ENCODE data around the gene HYAL2. TPM values are rescaled to one million over a fixed set of nuclear protein-coding genes. Genes with fewer than 3 reads are reported as not detected.

Gene HYAL2
- polyA plus RNA-seq, 2 of the 4 experiments (the other 2 are of a cell fraction) = 24.5 to 31.0 TPM

DNA sequence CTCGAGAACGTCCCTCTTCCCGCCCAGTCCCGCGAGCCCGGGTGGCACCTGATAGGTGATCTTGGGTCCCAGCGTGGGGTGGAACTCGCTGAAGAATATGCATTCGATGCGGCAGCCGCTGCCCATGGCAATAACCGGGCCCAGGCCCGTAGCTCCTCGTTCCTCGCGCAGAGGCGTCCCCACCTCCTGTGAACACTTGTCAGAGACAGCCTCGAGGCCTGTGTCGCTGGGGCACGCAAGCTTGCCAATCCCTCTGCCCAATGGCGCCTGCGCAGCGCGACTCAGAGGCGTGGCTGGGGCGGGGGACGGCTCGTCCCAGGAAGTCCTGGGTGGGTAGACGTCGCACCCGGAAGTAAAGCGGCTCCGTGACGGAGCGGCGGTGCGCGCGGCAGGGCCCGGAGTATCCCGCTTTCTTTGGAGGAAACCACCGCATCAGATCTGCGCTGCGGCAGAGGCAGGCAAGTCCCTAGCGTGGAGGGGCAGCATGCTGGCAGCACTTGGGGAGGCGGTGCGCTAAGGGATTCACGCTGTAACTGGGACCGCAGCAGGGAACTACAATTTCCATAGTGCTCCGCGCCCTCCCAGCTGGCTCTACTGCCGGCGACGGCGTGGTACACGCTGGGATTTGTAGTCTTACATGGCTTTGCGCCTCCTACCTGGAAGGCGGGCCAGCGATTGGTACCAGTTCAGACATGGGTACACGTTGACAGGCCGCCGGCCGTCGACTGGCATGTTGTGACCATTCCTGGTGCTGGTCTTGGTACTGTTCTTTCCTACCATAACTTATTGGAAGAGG lies 28.2 kb upstream of the HYAL2 start, which contains the start of the genes CYB561D2 and NPRL2 (continued):
- TF ChIP-seq, protein P1, sequence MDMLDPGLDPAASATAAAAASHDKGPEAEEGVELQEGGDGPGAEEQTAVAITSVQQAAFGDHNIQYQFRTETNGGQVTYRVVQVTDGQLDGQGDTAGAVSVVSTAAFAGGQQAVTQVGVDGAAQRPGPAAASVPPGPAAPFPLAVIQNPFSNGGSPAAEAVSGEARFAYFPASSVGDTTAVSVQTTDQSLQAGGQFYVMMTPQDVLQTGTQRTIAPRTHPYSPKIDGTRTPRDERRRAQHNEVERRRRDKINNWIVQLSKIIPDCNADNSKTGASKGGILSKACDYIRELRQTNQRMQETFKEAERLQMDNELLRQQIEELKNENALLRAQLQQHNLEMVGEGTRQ (IDR thresholded peaks at IDR 0.05) = no peak
- TF ChIP-seq, protein P2, sequence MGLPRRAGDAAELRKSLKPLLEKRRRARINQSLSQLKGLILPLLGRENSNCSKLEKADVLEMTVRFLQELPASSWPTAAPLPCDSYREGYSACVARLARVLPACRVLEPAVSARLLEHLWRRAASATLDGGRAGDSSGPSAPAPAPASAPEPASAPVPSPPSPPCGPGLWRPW (IDR thresholded peaks at IDR 0.05) = no peak
- TF ChIP-seq, protein P3, sequence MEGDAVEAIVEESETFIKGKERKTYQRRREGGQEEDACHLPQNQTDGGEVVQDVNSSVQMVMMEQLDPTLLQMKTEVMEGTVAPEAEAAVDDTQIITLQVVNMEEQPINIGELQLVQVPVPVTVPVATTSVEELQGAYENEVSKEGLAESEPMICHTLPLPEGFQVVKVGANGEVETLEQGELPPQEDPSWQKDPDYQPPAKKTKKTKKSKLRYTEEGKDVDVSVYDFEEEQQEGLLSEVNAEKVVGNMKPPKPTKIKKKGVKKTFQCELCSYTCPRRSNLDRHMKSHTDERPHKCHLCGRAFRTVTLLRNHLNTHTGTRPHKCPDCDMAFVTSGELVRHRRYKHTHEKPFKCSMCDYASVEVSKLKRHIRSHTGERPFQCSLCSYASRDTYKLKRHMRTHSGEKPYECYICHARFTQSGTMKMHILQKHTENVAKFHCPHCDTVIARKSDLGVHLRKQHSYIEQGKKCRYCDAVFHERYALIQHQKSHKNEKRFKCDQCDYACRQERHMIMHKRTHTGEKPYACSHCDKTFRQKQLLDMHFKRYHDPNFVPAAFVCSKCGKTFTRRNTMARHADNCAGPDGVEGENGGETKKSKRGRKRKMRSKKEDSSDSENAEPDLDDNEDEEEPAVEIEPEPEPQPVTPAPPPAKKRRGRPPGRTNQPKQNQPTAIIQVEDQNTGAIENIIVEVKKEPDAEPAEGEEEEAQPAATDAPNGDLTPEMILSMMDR (IDR thresholded peaks at IDR 0.05) = no peak
- TF ChIP-seq CEBPB (IDR thresholded peaks at IDR 0.05) (no peak), TP53 (CRISPR knock-in tag; IDR thresholded peaks at IDR 0.05) (no peak), CHD4 (IDR thresholded peaks at IDR 0.05; ENCODE audit: borderline replicate concordance) (no peak), JUN (IDR thresholded peaks at IDR 0.05) (peak; percentile 31 to 80; a peak in 3 of 5 replicates), BHLHE40 (IDR thresholded peaks at IDR 0.05; ENCODE audit: low read depth, low read length) (no peak), NPAS2 (CRISPR knock-in tag; IDR thresholded peaks at IDR 0.05; ENCODE audit: borderline replicate concordance) (no peak), FOSL2 (IDR thresholded peaks at IDR 0.05) (no peak), FOSL2 (CRISPR knock-in tag; IDR thresholded peaks at IDR 0.05) (no peak)
- TF ChIP-seq, protein P4, sequence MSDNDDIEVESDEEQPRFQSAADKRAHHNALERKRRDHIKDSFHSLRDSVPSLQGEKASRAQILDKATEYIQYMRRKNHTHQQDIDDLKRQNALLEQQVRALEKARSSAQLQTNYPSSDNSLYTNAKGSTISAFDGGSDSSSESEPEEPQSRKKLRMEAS (IDR thresholded peaks at IDR 0.05) = peak; percentile 96
- TF ChIP-seq, protein P5, sequence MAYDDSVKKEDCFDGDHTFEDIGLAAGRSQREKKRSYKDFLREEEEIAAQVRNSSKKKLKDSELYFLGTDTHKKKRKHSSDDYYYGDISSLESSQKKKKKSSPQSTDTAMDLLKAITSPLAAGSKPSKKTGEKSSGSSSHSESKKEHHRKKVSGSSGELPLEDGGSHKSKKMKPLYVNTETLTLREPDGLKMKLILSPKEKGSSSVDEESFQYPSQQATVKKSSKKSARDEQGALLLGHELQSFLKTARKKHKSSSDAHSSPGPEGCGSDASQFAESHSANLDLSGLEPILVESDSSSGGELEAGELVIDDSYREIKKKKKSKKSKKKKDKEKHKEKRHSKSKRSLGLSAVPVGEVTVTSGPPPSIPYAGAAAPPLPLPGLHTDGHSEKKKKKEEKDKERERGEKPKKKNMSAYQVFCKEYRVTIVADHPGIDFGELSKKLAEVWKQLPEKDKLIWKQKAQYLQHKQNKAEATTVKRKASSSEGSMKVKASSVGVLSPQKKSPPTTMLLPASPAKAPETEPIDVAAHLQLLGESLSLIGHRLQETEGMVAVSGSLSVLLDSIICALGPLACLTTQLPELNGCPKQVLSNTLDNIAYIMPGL (CRISPR knock-in tag; IDR thresholded peaks at IDR 0.05; ENCODE audit: borderline replicate concordance) = no peak
- TF ChIP-seq, protein P6, sequence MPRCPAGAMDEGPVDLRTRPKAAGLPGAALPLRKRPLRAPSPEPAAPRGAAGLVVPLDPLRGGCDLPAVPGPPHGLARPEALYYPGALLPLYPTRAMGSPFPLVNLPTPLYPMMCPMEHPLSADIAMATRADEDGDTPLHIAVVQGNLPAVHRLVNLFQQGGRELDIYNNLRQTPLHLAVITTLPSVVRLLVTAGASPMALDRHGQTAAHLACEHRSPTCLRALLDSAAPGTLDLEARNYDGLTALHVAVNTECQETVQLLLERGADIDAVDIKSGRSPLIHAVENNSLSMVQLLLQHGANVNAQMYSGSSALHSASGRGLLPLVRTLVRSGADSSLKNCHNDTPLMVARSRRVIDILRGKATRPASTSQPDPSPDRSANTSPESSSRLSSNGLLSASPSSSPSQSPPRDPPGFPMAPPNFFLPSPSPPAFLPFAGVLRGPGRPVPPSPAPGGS (IDR thresholded peaks at IDR 0.05) = no peak

DNA sequence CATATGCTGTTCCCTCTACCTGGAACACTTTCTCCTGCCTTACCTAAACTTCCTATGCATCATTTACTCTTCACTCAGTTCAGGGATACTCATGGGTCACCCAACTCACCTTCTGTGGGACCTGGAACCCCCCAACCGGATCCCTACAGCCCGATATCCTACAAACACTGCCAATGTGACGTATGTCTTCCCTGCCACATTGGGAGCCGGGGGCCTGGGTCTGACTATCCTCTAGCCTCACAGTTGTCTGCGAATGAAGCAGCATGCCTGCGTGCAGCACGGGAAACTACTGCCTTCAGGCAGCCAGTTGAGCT lies 27.6 kb upstream of the HYAL2 start:
- no peaks in the 10 kb centered on the region for H3K9me3 ChIP-seq
- CTCF ChIA-PET = interaction anchor here (1.2 to 5.3 kb wide), 6 partner anchors 39 to 264 kb away, joined by 3 to 32 read pairs (median 4); no protein-coding TSS in a partner anchor
- TF ChIP-seq ZNF302 (CRISPR knock-in tag; IDR thresholded peaks at IDR 0.05) = no peak
- TF ChIP-seq, protein P4 (IDR thresholded peaks at IDR 0.05) = no peak
- no peak for TF ChIP-seq BHLHE40 (IDR thresholded peaks at IDR 0.05; ENCODE audit: low read depth, low read length)
- TF ChIP-seq, protein P3 (IDR thresholded peaks at IDR 0.05) = no peak
- TF ChIP-seq, protein P6 (IDR thresholded peaks at IDR 0.05) = no peak
- TF ChIP-seq JUNB (IDR thresholded peaks at IDR 0.05) = no peak
- TF ChIP-seq CHD2 (IDR thresholded peaks at IDR 0.05; ENCODE audit: low read length, partially characterized antibody) = no peak
- TF ChIP-seq CHD4 (IDR thresholded peaks at IDR 0.05; ENCODE audit: borderline replicate concordance) = no peak
- TF ChIP-seq EP300 (IDR thresholded peaks at IDR 0.05) = no peak
- no peak for TF ChIP-seq NFE2L2 (conservative IDR thresholded peaks at IDR 0.05; ENCODE audit: low read length)
- TF ChIP-seq, protein P7, sequence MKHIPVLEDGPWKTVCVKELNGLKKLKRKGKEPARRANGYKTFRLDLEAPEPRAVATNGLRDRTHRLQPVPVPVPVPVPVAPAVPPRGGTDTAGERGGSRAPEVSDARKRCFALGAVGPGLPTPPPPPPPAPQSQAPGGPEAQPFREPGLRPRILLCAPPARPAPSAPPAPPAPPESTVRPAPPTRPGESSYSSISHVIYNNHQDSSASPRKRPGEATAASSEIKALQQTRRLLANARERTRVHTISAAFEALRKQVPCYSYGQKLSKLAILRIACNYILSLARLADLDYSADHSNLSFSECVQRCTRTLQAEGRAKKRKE (CRISPR knock-in tag; IDR thresholded peaks at IDR 0.05; ENCODE audit: low read depth) = no peak
- TF ChIP-seq HOXA7 (CRISPR knock-in tag; IDR thresholded peaks at IDR 0.05) = no peak
- TF ChIP-seq ZSCAN20 (CRISPR knock-in tag; IDR thresholded peaks at IDR 0.05) = no peak
- no peak for TF ChIP-seq SREBF2 (IDR thresholded peaks at IDR 0.05)
- no peak for TF ChIP-seq CBX2 (IDR thresholded peaks at IDR 0.05; ENCODE audit: borderline replicate concordance, low read depth)
- peak overlapping the region; percentile 76 for H3K4me3 ChIP-seq
- ATAC-seq = no peak
- no peak for FAIRE-seq
- H3K4me1 ChIP-seq = peaks cover 28% of the 10 kb centered on the region; the same call in 2 of the 3 replicates
- H3K27ac ChIP-seq = peak overlapping the region; percentile 97 to 100
- no peak for DNase-seq (ENCODE audit: low read depth in 1 of 2, low spot score in 1 of 2)
- peak overlapping the region; percentile 99 for H3K4me2 ChIP-seq
- WGBS (ENCODE audit: missing lambda C conversion rate) = 20% methylated on average over 5 of the region's 7 CpGs
- POLR2A ChIA-PET = interaction anchor here (0.7 to 1.6 kb wide), 4 partner anchors 9 to 219 kb away, joined by 3 to 13 read pairs (median 8); partner anchors contain the start of genes HEMK1, TMEM115 and TUSC2

Data from A549 (cell line).